Breast epithelium (tissue), 3 donors: ENCODE measurements around the gene RMND5B.

Source experiments
- POLR2A ChIP-seq: fragments of 450-650 bp; IDR thresholded peaks from one replicate; pipeline ENCODE4 v1.6.1; 2016; ENCODE audit warnings: antibody characterized with exemption, mild to moderate bottlenecking, moderate library complexity
- POLR2AphosphoS5 ChIP-seq, 3 donors: sonication (generic); formaldehyde crosslinking; IDR thresholded peaks; one replicate each; pipeline ENCODE4 v1.6.1; 2017; ENCODE audit warnings: antibody characterized with exemption in 3 of 3
- TF ChIP-seq, protein P1 (sequence below), 3 donors: fragments of 450-650 bp; IDR thresholded peaks; one replicate each; pipeline ENCODE4 v1.5.1; 2016 to 2017; ENCODE audit warnings: antibody characterized with exemption in 3 of 3, mild to moderate bottlenecking in 3 of 3, moderate library complexity in 3 of 3

GRCh38 chr5:178085316-178085715 is 45.5 kb upstream of the RMND5B start:
- no peak for TF ChIP-seq POLR2A
- TF ChIP-seq, protein P1, sequence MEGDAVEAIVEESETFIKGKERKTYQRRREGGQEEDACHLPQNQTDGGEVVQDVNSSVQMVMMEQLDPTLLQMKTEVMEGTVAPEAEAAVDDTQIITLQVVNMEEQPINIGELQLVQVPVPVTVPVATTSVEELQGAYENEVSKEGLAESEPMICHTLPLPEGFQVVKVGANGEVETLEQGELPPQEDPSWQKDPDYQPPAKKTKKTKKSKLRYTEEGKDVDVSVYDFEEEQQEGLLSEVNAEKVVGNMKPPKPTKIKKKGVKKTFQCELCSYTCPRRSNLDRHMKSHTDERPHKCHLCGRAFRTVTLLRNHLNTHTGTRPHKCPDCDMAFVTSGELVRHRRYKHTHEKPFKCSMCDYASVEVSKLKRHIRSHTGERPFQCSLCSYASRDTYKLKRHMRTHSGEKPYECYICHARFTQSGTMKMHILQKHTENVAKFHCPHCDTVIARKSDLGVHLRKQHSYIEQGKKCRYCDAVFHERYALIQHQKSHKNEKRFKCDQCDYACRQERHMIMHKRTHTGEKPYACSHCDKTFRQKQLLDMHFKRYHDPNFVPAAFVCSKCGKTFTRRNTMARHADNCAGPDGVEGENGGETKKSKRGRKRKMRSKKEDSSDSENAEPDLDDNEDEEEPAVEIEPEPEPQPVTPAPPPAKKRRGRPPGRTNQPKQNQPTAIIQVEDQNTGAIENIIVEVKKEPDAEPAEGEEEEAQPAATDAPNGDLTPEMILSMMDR (IDR thresholded peaks at IDR 0.05): no peak
- no peak for TF ChIP-seq POLR2AphosphoS5 (IDR thresholded peaks at IDR 0.05)
